Activated T-cell treated with anti-CD3 and anti-CD28 coated beads, Interleukin-2, amount 50 U/mL, for 4 hours (primary cell): Measurements from ENCODE around the gene AKIRIN2. TPM values are rescaled to one million over a fixed set of nuclear protein-coding genes. Genes with fewer than 3 reads are reported as not detected.
"Not testable (repeated sequence)": the region's sequence is repeated elsewhere in the genome, so short reads cannot be mapped to it uniquely, and the experiment has no call there.

Experiments
- ATAC-seq, 2 donors: fragments of 200-7000 bp; cut with Tn5 transposase; one replicate each; pipeline ENCODE4 v1.10.0; 2021
- DNase-seq: peaks from one replicate; pipeline ENCODE4 v3.0.0-alpha.2; 2020
- H3K27me3 Mint-ChIP-seq: one replicate; pipeline ENCODE4 v1.8.0; 2021; ENCODE audit warnings: low read depth, mixed read lengths
- H3K36me3 Mint-ChIP-seq: one replicate; pipeline ENCODE4 v1.8.0; 2022; ENCODE audit warnings: mixed read lengths; ENCODE audit not compliant: insufficient read depth
- H3K4me1 Mint-ChIP-seq: one replicate; pipeline ENCODE4 v1.8.0; 2021; ENCODE audit warnings: low read depth, mixed read lengths
- H3K4me3 Mint-ChIP-seq: one replicate; pipeline ENCODE4 v1.8.0; 2021; ENCODE audit warnings: mild to moderate bottlenecking, moderate library complexity, mixed read lengths
- H3K9me3 Mint-ChIP-seq: one replicate; pipeline ENCODE4 v1.8.0; 2021; ENCODE audit warnings: mixed read lengths
- total RNA-seq, 3 donors: library from RNA; stranded (reverse); gene quantifications; one replicate each; pipeline ENCODE4 v1.2.1, GENCODE V29; 2021

AKIRIN2 gene
- total RNA-seq, 3 donors from 2014 or later = 43.8 to 61.4 (median 54.2) TPM

- no peak overlapping the region for H3K4me3 Mint-ChIP-seq
- no peak for DNase-seq
- peak; percentile 12 to 36 for ATAC-seq
- H3K36me3 Mint-ChIP-seq = peaks cover 2% of the 10 kb centered on the region
- H3K9me3 Mint-ChIP-seq = no peaks in the 10 kb centered on the region
- H3K27me3 Mint-ChIP-seq = no peaks in the 10 kb centered on the region
- H3K4me1 Mint-ChIP-seq = peaks cover 20% of the 10 kb centered on the region
Observed at GRCh38 chr6:87705070-87705691, 3.1 kb upstream of the AKIRIN2 start.

DNA sequence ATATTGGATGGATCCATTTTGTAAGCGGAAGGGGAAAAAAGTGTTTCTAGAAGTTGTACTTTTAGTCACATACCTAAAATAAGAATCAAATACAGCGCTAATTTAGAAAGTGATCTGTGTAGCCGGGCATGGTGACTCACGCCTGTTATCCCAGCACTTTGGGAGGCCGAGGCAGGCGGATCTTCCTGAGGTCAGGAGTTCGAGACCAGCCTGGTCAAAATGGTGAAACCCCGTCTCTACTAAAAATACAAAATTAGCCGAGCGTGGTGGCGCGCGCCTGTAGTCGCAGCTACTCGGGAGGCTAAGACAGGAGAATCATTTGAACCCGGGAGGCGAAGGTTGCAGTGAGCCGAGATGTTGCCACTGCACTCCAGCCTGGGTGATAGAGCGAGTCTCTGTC, 1.0 kb upstream of the AKIRIN2 start:
- not testable (repeated sequence) for H3K27me3 Mint-ChIP-seq, DNase-seq, ATAC-seq, H3K9me3 Mint-ChIP-seq, H3K36me3 Mint-ChIP-seq
- Mint-ChIP-seq H3K4me3 (peak overlapping the region; percentile 97), H3K4me1 (peaks cover 33% of the 10 kb centered on the region)

- peaks cover 38% of the 10 kb centered on the region for H3K4me1 Mint-ChIP-seq
- DNase-seq = no peak
- ATAC-seq = no peak
- no peaks in the 10 kb centered on the region for H3K9me3 Mint-ChIP-seq
- peak overlapping the region; percentile 97 for H3K4me3 Mint-ChIP-seq
- peaks cover 11% of the 10 kb centered on the region for H3K36me3 Mint-ChIP-seq
- H3K27me3 Mint-ChIP-seq = no peaks in the 10 kb centered on the region
Observed at GRCh38 chr6:87702589-87702945, 534 bp upstream of the AKIRIN2 start.

GRCh38 chr6:87701344-87701675, 723 bp downstream of the AKIRIN2 start:
- no peak for ATAC-seq
- peak; percentile 15 for DNase-seq
- Mint-ChIP-seq H3K27me3 (no peaks in the 10 kb centered on the region), H3K36me3 (peaks cover 14% of the 10 kb centered on the region), H3K9me3 (no peaks in the 10 kb centered on the region), H3K4me3 (peak overlapping the region; percentile 97), H3K4me1 (peaks cover 46% of the 10 kb centered on the region)

DNA sequence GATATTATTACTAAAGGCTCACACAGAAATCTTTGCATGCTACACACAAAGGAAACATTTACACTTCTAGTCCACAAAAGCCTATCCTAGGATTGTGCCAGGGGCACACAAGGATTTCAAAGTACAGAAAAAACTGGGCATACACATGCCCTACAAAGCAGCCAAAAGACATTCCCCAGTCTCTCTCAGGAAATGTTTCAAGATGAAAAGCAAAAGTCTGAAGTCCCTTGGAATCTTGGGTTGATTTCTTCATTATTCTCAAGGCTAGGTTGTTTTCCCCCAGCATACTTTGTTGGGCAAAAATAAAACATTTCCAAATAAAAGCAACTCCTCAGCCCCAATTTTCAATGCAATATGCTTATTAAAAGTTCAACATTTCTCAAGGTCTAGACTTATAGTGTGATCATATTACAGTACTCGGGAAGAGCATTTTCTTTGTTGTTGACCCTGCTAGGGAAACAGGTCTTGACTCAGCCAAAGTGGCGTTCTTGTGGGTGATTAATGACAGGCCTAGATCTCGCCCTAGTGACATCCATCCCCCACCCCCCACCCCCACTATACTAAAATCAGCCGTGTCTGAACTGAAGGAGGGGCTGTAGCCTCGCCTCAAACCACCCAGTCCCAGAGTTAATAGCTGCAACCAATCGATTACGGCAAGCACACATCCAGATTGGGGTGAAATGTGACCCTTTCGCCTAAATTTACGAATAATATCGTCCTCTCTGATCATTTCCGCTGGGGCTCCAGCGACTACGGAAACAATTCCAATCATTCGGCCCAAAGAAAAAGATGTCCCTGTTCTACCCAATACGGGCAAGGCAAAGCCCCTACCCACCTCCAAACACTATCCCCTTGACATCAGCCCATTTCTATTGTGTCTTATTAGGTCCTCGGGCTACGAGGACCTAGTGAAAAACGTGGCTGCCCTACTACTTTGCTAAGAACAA, 1.4 kb downstream of the AKIRIN2 start:
- ATAC-seq (peak; percentile 7 to 19), DNase-seq (peak; percentile 19)
- Mint-ChIP-seq H3K4me3 (peak overlapping the region; percentile 97), H3K36me3 (peaks cover 14% of the 10 kb centered on the region), H3K4me1 (peaks cover 52% of the 10 kb centered on the region), H3K9me3 (no peaks in the 10 kb centered on the region), H3K27me3 (no peaks in the 10 kb centered on the region)

- DNase-seq = no peak
- peaks cover 53% of the 10 kb centered on the region for H3K4me1 Mint-ChIP-seq
- H3K36me3 Mint-ChIP-seq = peaks cover 14% of the 10 kb centered on the region
- H3K9me3 Mint-ChIP-seq = no peaks in the 10 kb centered on the region
- peak overlapping the region; percentile 97 for H3K4me3 Mint-ChIP-seq
- no peak for ATAC-seq
- no peaks in the 10 kb centered on the region for H3K27me3 Mint-ChIP-seq
Observed at GRCh38 chr6:87699576-87699975, 2.5 kb downstream of the AKIRIN2 start.

DNA sequence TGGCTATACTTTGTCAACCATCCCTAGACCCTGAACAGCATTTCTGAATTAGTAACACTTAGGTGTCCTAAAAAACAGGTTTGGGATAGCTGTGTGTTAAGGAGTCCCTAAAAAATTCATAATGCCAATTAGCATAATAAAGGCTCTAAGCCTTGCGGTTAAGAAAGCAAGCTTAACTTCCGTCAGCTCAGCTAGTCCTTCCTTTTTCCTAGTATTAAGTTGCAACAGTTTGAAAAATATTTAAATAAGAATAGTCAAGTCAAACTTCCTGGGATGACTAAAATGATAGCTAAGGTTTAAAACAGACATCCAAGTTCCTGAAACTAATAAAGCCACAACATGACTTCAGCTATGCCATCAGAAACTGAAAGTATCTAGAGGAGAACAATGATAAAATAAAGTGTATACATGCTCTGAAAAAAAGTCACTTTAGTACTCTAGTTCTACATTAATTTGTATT, 3.5 kb downstream of the AKIRIN2 start:
- peaks cover 62% of the 10 kb centered on the region for H3K4me1 Mint-ChIP-seq
- no peaks in the 10 kb centered on the region for H3K9me3 Mint-ChIP-seq
- peak overlapping the region; percentile 97 for H3K4me3 Mint-ChIP-seq
- H3K36me3 Mint-ChIP-seq = peaks cover 16% of the 10 kb centered on the region
- ATAC-seq (no peak), DNase-seq (no peak)
- H3K27me3 Mint-ChIP-seq = no peaks in the 10 kb centered on the region

DNA sequence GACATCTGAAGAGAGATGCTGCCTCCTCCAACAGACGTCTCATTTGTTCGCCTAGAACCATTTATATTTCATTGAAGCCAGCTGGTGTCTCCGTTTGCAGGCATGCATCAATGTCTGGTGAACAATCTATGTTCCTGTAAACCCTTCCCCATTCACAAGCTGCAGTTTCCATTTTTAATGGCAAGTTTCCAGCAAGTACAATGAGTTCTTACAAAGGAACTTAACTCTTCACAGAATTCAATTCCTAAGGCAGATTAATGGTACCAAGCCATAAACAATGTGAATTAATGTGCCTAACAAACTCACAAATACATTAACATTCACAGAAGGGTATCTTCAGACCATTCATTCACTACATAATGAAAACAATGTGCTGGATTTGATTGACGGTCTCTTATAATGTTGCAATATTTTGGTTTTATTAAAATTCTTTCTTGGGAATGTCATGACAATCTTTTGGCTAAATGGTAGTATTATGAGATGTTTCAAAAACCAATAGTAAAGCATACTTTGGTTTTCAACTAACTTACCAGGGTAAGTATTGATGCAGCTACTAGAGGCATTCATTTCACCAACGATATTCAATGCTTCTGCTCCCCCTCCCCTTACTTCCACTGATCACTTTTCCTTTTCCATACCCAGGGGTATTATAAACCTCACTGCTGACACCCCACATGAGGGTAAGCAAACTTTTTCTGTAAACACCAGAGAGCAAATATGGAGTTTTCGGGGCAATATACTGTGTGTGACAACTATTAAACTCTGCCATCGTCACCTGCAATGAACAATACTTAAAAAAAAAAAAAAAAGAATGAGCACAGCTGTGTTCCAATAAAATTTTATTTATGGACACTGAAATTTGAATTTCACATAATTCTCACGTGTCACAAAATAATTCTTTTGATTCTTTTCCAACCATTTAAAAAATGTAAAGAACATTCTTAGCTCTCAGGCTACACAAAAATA, 4.2 kb downstream of the AKIRIN2 start:
- Mint-ChIP-seq H3K4me3 (peak overlapping the region; percentile 97), H3K4me1 (peaks cover 66% of the 10 kb centered on the region), H3K9me3 (no peaks in the 10 kb centered on the region), H3K27me3 (no peaks in the 10 kb centered on the region), H3K36me3 (peaks cover 18% of the 10 kb centered on the region)
- ATAC-seq (no peak), DNase-seq (no peak)

DNA sequence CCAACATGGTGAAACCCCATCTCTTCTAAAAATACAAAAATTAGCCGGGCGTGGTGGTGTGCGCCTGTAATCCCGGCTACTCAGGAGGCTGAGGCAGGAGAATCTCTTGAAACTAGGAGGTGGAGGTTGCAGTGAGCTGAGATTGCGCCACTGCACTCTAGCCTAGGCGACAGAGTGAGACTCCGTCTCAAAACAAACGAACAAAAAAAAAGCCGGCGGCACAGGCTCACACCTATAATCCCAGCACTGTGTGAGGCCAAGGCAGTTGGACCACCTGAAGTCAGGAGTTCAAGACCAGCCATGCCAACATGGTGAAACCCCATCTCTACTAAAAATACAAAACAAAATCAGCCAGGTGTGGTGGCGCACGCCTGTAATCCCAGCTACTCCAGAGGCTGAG, 5.2 kb downstream of the AKIRIN2 start:
- H3K4me1 Mint-ChIP-seq = peaks cover 69% of the 10 kb centered on the region
- not testable (repeated sequence) for H3K9me3 Mint-ChIP-seq, DNase-seq, H3K27me3 Mint-ChIP-seq, ATAC-seq
- H3K4me3 Mint-ChIP-seq = peak overlapping the region; percentile 26
- peaks cover 18% of the 10 kb centered on the region for H3K36me3 Mint-ChIP-seq

DNA sequence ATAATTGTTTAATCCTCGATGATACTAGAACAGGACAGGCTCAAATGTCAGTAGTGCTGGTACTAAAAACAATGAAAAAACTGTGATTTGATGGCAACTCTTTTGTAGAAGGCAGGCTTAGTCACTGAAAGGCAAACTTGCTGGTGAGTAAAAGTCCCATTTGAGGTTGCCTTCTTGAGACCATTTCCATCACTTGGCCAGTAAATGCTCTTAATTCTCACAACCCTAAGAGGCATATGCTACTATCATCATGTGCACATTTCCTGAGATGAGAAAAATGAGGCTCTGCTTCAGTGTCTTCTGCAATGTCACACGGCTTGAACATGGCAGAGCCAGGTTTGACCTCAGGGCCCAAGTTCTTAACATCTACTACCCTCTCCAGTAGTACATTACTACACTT, 9.9 kb downstream of the AKIRIN2 start:
- ATAC-seq (peak in 1 of 2 donors; percentile 7), DNase-seq (no peak)
- Mint-ChIP-seq H3K4me3 (no peak overlapping the region), H3K27me3 (no peaks in the 10 kb centered on the region), H3K4me1 (peaks cover 74% of the 10 kb centered on the region), H3K36me3 (peaks cover 8% of the 10 kb centered on the region), H3K9me3 (no peaks in the 10 kb centered on the region)

GRCh38 chr6:87690441-87690840, 11.6 kb downstream of the AKIRIN2 start:
- no peak for DNase-seq
- H3K4me1 Mint-ChIP-seq = peaks cover 77% of the 10 kb centered on the region
- no peak overlapping the region for H3K4me3 Mint-ChIP-seq
- no peaks in the 10 kb centered on the region for H3K9me3 Mint-ChIP-seq
- peaks cover 14% of the 10 kb centered on the region for H3K36me3 Mint-ChIP-seq
- ATAC-seq = no peak
- no peaks in the 10 kb centered on the region for H3K27me3 Mint-ChIP-seq

GRCh38 chr6:87687893-87688292, 14.1 kb downstream of the AKIRIN2 start:
- not testable (repeated sequence) for H3K36me3 Mint-ChIP-seq, ATAC-seq, H3K9me3 Mint-ChIP-seq, H3K27me3 Mint-ChIP-seq, H3K4me3 Mint-ChIP-seq, DNase-seq
- peaks cover 79% of the 10 kb centered on the region for H3K4me1 Mint-ChIP-seq

GRCh38 chr6:87687296-87687695, 14.7 kb downstream of the AKIRIN2 start:
- peaks cover 11% of the 10 kb centered on the region for H3K36me3 Mint-ChIP-seq
- H3K27me3 Mint-ChIP-seq = no peaks in the 10 kb centered on the region
- DNase-seq (no peak), ATAC-seq (no peak)
- no peaks in the 10 kb centered on the region for H3K9me3 Mint-ChIP-seq
- H3K4me1 Mint-ChIP-seq = peaks cover 78% of the 10 kb centered on the region
- H3K4me3 Mint-ChIP-seq = no peak overlapping the region

DNA sequence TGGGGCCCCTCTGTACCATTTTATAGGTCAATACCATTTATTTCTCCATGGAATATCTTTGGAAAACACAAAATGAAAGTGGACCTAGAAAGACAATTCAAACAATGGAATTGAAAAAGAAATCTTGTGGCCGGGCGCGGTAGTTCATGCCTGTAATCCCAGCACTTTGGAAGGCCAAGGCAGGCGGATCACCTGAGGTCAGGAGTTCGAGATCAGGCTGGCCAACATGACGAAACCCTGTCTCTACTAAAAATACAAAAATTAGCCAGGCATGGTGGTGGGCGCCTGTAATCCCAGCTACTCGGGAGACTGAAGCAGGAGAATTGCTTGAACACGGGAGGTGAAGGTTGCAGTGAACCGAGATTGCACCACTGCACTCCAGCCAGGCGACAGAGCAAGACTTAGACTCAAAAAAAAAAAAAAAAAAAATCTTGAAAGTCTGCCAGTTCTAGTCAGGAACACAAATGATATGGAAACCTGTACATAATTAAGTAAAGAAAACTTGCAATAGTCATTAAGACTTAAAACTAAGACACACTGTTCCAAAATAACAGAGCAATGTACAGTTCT, 15.3 kb downstream of the AKIRIN2 start:
- Mint-ChIP-seq H3K4me1 (peaks cover 78% of the 10 kb centered on the region), H3K36me3 (peaks cover 11% of the 10 kb centered on the region)
- not testable (repeated sequence) for H3K4me3 Mint-ChIP-seq, DNase-seq, H3K27me3 Mint-ChIP-seq, ATAC-seq, H3K9me3 Mint-ChIP-seq
